GM19035 (cell line): Measurements from ENCODE around the gene SRPRA.

Source experiments
- ATAC-seq: cut with Tn5 transposase; IDR thresholded peaks from one replicate; pipeline ENCODE4 v1.9.1; 2021; ENCODE audit not compliant: unreplicated experiment

The SRPRA gene

GRCh38 chr11:126231725-126232459 lies 36.8 kb downstream of the SRPRA start:
- no peak for ATAC-seq

GRCh38 chr11:126229858-126230540 lies 38.7 kb downstream of the SRPRA start:
- ATAC-seq = no peak

- no peak for ATAC-seq
Measured at GRCh38 chr11:126226334-126227084, 42.2 kb downstream of the SRPRA start.

- ATAC-seq = no peak
Measured at GRCh38 chr11:126225295-126225665, 43.4 kb downstream of the SRPRA start.

- ATAC-seq = no peak
Measured at GRCh38 chr11:126224647-126225294, 43.9 kb downstream of the SRPRA start.

GRCh38 chr11:126219547-126219946 lies 49.1 kb downstream of the SRPRA start:
- ATAC-seq = no peak

- no peak for ATAC-seq
Measured at GRCh38 chr11:126217491-126217890, 51.2 kb downstream of the SRPRA start.

- no peak for ATAC-seq
Measured at GRCh38 chr11:126216526-126217305, 52.0 kb downstream of the SRPRA start.

- no peak for ATAC-seq
Measured at GRCh38 chr11:126214841-126215240, 53.9 kb downstream of the SRPRA start.

GRCh38 chr11:126214441-126214840 lies 54.3 kb downstream of the SRPRA start:
- no peak for ATAC-seq
